CMK (cell line): ENCODE results near the gene DCX.
"Not testable (repeated sequence)": the region's sequence is repeated elsewhere in the genome, so short reads cannot be mapped to it uniquely, and the experiment has no call there.

Experiments
- DNase-seq: peaks from one replicate; pipeline ENCODE4 v3.0.0-alpha.2; 2010; ENCODE audit warnings: low read depth

Gene DCX

DNA sequence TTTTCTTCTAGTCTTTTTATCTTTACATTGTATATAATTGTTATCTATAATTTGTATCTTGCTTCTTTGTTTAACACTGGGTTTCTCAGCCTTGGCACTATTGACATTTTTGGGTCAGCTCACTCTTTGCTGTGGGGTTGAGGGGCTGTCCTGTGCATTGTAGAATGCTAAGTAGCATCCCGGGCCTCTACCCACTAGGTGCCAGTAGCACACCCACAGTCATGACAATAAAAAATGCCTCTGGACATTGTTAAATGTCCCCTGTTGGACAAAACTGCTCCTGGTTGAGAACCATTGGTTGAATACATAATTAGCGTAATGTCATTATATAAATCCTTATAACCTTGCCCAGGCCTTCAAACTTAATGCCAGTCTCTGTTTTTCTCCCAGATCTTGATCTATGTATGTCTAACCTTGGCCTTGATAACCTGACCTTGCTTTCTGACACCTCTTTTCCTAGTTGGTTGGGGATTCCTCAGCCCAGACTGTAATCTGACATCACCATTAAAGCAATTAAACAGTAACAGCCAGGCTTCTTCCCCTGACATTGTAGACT lies 46.1 kb downstream of the DCX start:
- DNase-seq = no peak

DNA sequence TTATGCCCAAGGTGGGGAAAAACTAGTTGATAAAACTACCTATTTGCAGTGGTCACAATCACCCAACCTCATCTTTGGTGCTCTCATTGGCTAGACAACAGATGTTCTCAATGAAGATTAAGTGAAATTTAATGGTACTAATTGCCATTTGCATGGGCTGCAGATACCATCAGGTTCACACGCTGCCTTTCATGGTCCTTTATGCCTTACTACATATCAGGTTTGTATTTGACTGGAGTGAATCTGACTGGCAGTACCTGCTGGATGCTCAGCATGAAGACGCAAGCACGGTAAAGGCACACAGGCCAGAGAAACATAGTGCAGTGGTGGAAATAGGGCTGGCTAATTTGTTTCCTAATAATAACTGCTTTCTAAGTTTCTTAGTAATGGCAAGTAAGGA lies 48.3 kb downstream of the DCX start:
- no peak for DNase-seq

DNA sequence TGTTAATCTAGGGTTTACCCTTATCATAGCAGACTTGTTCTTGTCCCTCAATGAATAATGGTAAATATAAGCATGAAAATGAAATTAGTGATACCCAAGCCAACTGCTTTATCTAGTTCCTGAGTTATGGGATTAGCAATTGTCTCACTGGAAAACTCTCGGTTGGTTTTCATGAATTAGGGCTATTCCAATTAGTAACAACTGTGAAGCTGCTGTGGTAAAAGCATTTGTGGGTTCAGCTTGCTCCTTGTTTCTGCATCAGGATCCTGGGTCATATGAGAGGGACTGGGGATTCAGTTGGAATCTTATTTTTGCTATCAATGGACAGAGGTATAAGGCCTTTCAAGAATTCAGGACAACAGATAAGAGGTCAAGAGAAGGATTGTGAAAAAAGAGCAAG lies 50.2 kb downstream of the DCX start:
- no peak for DNase-seq

DNA sequence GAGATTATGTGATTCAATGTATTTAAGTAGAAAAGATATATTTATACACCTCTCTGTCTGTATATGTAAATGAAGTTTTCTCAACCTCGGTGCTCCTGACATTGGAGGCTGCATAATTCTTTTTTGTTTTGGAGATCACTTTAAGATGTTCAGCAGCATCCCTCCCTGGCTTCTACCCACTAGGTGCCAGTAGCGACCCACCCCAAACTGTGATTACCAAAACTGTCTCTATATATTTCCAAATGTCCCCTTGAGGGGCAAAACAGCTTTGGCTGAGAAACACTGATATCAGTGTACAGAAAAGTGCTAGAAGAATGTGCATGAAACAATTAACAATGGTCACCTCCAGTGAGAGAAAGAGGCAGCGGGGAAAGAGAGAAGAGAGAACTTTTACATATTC lies 51.2 kb downstream of the DCX start:
- DNase-seq = no peak

DNA sequence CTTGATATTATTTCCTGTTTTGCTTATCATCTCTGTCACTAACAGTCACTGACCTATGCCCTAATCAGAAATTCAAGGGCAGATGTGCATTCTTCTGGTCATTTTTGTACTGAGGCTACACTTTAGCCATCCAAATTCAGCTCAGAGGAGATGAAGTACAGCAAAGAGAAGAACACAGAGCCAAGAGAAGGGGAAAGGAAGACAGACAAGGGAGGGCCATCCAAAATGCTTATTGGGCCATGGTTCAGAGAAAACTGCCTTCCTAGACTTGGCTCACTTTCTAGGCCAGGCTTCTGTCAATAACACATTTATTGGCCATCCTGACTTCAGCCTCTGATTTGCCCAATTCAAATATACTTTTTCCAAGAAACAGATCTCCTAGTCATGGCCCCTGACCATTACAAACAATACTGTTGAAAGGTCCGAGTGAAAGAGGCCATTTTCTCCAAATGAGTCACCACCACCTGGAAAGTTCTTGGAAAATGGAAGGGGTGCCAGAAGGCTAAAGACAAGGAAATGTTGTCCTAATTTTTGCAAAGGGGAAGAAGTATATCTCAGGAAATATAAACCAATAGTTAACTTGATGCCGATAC lies 56.4 kb downstream of the DCX start:
- no peak for DNase-seq

DNA sequence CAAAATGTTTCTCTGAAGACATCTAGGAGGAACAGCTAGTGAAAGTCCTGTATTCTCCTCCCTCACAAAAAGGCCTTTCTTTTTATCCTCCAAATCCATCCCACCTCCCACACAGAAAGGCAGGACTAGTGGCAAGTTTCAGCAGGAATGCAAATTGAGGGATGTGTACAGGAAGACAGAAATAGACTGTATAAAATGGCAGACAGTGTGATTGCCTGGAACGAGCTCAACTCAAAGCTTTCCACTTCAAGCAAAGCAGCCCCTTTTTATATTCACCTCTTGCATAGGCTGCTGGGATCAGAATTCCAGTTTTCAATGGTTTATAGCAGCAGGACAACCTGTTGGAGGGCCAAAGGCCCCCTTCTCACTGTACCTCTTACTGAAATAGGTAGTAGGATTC lies 57.5 kb downstream of the DCX start:
- DNase-seq = no peak

DNA sequence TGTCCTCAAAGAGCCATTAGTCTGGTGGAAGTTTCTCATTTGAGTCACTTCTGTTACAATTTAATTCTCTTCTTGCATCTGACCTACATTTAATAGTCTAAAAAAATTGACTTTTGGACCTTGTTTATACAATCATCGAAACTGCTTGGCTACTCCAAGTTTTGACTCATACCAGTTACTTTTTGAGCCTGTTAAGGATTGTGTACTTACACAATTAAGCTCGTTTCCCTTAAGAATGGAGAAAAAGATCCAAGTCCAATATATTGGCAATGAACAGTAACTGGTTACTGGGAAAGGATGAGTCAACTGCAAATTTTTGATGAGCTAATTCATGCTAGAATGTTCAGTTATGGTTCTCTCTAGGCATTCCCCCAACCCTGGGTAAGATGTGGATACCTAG lies 58.2 kb downstream of the DCX start:
- no peak for DNase-seq

DNA sequence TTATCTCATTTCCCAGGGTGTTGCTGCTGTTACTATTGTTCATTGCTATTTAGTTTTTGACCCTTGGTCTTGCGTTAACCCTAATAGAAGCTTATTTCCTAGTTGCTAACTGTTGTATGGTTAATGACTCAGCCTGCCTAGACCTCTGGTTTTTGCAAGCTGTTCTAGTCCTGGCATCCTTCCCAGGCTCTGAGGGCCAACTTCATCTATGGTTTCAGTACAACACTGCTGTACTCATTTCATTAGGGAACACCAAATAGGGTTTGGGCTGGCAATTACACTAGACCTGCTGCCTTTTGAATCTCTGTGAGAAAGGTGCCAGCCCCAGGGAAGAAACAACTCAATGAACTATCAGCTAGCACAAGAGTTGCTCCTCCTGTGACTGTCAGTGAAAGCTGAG lies 59.6 kb downstream of the DCX start:
- DNase-seq = no peak

DNA sequence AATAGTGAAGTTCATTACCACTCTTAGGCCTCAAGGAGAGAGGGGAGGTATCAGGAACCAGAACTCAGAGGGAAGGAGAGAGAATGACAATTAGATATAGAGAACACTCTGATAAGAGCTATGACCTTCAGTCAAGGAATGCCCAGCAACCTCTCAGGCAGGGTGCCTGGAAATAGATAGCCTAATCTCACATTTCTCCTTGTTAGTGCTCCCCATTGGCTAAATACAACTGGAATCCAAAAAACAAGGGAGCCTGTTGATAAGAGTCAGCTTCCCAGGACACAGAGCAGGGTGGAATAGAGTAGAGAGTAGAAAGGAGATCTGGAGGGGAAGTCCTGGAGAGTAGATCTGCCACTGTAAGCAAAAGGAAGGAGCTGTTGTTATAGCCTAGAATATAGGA lies 62.1 kb downstream of the DCX start:
- DNase-seq = no peak

DNA sequence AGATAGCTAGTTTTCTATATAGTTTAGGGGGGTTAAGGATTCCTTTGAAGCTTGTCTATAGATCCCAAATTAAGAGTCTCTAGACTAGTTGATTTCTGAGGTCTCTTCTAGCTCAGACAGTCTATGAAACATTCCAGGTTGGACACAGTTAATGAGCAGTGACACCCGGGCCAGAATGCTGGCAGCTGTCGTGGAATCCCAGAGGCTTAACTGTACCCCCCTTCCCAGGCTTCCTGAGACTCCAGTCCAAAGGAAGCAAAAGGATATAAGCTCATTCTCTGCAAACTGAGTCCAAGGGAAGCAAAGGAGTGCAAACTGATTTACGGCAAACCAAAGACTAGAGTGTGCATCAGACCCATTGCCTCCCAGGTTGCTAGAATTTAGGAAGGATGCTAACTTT lies 62.9 kb downstream of the DCX start:
- DNase-seq = no peak

DNA sequence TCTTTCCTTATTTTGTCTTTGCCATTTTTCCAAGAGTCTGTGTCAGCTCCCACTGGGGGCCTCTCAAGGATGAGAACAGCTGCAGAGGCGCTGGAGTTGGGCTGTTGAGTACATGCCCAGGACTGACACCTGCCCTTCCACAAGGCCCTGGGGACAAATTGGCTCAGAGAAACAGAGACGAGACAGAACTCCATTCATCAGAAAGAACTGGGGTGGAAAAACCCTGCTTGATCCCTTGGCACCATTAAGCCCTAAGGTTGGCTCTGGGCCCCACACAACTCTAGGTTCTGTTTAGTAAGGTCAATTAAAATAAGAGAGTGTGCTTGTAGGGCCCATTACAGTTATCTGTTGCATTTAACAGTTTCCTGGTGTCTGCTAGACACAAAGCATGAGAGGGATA lies 63.6 kb downstream of the DCX start:
- DNase-seq = no peak

DNA sequence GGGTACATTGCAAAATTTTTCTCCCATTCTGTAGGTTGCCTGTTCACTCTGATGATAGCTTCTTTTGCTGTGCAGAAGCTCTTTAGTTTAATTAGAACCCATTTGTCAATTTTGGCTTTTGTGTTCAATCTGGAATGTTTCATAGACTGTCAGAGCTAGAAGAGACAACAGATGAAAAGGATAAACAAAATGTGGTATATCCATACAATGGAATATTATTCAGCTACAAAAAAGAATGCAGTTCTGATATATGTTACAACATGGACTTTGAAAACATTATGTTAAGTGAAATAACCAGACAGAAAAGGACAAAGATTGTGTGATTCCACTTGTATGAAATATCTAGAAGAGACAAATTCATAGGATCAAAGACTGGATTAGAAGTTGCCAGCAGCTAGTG lies 65.8 kb downstream of the DCX start:
- DNase-seq = not testable (repeated sequence)

DNA sequence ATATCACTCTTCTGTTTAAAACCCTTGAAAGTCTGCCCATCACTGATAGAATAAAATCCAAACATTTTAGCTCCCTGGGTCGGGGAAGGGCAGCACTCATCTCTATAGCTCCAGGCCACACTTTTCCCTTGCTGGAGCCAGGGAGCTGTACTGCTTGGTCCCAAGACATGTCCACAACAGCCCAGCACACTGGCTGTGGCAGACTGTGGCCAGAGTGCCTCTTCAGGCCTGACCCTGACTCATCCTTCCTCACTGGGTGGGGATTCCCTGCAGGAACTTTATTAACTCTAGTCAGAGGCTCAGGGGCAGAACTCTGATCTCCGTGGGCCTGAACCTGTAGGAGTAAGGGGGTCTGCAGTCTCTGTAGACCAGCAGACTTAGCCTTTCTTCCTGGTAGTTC lies 71.9 kb downstream of the DCX start:
- no peak for DNase-seq

DNA sequence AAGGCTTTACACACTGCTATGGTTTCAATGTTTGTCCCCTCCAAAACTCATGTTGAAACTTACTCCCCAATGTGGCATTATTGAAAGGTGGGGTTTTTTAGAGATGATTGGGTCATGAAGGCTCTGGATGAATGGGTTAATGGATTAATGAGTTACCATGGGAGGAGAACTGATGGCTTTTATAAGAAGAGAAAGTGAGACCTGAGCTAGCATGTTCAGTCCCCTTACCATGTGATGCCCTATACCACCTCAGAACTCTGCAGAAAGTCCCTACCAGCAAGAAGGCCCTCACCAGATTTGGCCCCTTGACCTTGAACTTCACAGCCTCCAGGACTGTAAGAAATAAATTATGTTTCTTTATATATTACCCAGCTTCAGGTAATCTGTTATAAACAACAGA lies 72.8 kb downstream of the DCX start:
- no peak for DNase-seq

DNA sequence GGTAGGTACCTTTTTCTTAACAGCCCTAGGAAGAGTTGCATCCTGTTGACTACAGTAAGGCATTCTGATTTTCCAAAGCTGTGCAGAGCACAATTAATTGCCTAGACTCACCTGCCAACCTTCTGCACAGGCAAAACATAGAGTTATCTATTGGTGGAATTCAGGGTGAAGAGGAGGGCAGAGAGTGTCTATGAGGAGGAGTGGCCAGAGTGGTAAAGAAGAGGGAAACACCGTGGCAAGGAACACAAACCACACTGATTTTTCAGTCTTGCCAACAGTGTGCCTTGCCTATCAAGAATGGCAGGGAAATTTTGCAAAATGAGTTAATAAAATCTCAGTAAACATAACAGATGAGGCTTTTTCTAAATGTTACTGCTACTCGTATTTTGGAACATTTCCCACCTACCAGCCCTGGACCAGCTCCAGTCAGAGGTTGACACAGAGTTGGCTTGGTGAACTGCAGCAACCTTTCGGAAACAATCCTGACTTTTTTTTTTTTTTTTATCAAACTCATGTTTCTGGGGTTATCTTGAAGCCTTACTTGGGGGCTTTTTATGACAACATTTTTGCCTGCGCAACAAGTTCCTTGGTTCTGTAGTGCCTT lies 73.8 kb downstream of the DCX start:
- no peak for DNase-seq

DNA sequence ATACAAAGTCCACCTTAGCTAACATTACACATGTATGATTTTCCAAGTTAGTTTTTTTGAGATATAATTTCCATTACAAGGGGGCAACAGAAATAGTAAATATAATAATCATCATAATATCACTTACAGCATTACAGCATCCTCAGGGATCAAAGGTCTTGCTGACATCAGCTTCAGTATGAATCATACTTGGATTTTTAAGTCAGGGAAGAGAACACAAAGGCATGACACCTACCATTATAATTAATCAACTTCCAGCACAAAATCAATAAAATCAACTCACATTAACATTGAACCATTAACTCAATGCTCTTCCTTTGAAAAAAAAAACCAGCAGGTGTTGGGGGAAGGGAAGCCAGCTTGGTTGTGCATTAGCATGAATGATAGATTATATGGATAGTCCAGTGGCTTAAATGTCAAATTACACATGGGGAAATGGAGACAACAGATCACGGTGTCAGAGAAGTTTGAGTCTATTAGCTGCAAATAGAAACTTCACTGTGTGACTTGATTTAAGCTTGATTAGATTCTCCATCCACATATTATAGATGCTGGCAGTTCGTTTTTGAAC lies 74.8 kb downstream of the DCX start:
- no peak for DNase-seq

DNA sequence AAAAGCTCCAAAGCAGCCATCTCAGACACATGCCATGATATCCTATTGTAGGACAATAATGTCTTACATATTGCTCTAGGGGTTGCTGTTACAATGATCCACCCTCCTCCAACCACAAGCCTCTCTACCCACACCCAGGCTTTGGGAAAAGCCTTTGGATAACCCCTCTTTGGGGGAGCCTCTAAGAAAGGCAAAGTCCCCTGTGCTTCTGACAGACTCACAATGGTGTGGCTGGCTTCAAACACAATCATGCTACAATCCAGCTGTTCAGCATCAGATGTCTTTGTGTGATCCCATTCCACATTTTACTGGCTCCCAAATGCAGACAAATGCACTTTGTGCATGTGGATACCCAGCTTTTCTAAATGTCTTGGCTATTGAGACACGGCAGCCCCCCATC lies 75.9 kb downstream of the DCX start:
- no peak for DNase-seq

DNA sequence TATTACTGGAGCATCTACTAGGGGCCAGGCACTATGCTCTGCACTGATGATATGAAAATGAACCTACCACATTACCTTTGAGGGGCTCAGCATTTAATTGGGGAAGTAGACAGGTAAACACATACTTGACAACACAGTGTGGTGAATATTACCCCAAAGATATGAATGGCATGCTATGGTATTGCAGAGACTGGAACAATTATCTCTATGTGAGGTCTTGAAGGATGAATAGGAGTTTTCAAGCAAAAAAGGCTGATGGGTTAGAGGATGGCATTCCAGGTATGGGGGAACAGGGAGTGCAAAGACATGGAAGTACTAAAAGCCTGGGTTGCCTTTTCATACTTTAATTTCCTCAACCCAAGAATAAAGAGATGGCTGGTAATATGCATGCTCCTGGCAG lies 82.6 kb downstream of the DCX start:
- DNase-seq = no peak

DNA sequence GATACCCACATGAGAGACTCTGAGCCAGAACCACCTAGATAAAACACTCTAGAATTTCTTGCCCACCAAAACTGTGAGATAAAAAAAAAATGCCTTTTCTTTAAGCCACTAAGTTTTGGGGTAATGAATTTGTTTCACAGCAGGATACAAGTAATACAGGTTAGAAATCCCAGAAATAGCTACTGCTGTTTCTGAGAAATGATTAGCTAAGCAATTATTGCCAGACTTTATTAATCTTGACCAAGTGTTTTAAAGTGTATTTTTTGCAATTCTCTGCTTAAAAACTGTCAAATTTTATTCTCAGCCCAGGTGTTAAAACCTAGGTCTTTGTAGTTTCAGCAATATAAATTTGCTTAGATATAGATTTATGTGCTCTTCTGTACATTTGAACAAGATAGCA lies 83.1 kb downstream of the DCX start:
- DNase-seq = no peak

DNA sequence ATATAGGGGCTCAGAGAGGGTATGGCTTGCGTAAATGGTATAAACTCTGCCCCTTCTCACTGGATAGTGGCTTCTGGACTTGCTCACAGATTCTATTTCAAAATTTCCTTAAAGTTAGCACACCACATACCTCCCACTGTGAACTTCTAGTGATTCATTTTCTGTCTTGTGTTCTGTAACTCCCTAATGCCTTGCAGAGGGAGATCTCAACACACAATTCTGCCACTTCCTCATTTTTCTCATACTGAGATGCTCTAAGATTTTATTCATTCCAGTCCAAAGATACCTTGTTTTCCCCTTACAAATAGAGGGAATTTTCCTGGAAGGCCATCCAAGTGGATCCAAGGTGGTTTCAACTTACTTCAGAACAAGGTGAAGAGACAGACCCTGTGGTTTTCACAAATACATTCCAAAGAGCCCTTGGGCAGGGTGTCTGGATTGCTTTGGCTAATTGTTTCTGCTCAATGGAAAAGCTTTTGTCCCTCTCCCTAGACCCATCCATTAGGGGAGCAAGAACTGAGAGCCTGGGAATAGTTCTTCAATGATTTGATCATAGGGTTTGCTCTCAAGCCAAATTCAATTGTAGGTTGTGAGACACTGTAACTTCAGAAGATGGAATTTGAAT lies 89.6 kb downstream of the DCX start:
- DNase-seq = no peak

DNA sequence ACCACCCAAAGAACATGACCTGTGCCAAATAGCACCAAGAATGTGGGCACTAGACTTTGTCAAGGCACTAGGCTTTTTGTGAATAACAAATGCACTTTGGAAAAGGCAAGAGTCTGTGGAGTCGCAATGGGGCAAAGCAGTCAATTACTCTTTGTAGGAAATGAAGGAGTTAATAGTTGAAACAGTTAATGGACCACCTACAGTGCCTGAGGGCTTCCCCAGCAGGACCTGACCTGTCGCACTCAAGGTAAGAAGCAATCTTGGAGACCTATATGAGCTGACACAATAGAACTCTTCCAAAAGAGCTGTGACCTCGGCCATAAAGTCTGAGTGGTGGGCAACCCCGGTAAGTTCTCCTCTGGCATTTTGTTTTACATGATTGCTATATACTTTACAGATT lies 92.5 kb downstream of the DCX start:
- DNase-seq = no peak

DNA sequence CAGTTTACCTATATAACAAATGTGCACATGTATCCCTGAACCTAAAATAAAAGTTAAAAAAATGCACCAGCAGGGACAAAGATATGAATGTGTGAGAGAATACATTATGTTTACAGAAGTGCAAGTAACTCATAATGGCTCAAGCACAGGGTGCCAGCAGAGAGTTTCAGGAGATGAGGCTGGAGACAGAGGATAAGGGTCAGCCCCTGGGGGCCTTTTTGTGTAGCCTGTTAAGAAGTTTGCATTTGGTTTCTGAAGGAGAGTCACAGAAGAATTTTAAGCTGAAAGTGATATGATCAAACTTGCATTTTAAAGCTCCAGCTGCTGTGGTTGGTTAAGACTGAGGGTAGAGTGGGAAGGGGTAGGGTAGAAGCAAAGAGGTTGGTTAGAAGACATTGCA lies 93.1 kb downstream of the DCX start:
- DNase-seq = no peak

DNA sequence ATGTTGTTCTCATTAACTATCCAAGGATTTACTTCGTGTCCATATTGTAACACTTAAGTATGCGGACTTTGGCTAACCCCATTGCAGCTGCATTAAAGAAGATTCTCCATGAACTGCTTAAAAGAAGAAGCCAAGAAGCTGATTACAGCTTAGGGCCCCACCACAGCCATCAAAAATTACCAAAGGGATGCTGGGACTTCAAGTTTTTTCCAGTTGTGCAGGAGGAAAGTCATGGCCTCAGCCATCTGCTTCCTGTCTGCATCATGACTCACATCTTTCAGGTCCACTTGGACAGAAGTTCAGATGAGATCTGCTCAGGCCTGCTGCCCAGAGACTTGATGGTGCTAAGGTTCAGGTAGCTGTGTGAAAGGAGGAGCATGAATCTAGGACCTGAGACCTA lies 102.9 kb downstream of the DCX start:
- DNase-seq = no peak

DNA sequence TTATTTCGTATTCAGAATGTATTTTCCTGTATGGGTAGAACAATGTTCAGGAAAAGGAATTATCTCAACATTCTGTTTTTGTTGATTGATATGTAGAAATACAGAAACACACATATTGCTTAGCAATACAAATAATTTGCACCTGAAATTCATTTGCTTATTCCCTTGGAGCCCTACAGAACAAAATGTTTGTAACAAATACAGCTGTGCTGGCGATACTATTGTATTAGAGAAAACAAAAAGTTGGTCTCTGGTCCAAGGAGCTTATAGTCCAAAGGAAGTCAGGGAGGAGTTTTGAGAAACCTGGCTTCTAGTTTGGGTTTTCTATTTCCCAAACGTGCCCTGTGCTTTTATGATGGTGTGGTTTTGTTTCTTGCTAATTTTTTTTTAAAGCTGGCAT lies 104.0 kb downstream of the DCX start:
- DNase-seq = no peak
